HepG2 (cell line): ENCODE data around the gene SPART. TPM values are rescaled to one million over a fixed set of nuclear protein-coding genes. Genes with fewer than 3 reads are reported as not detected.

Experiments
- ATAC-seq: fragments of 200-7000 bp; cut with Tn5 transposase; 3 replicates; pipeline ENCODE4 v1.9.1; 2020; ENCODE audit warnings: mild to moderate bottlenecking, moderate library complexity
- BruUV-seq: library from RNA; stranded (reverse); fragments of 400-500 nt; replicated peaks from 2 replicates; lab custom pipeline; 2021; lab: Mats Ljungman, UMichigan
- CTCF ChIA-PET: fragments of 300-600 bp; formaldehyde crosslinking; extraction: SDS; loops from one replicate; lab custom pipeline; 2021; ENCODE audit warnings: low total read pairs, inconsistent platforms, low intra/inter-chr PET ratio; lab: Yijun Ruan, JAX
- POLR2A ChIA-PET: fragments of 350-600 bp; sonication (Branson Sonifier 250); formaldehyde crosslinking; loops from one replicate; lab custom pipeline; 2020; ENCODE audit warnings: antibody characterized with exemption, inconsistent platforms; lab: Yijun Ruan, JAX
- DNase-seq: peaks from one replicate; pipeline ENCODE4 v3.0.0-alpha.2; 2015; ENCODE audit warnings: low spot score
- FAIRE-seq: peaks from 3 replicates; lab custom pipeline; 2011; peaks lifted over from hg19 to GRCh38; lab: Jason Lieb, UNC
- H2AFZ ChIP-seq: one replicate; pipeline ENCODE4 v1.6.1; 2011; ENCODE audit warnings: low read length, inconsistent platforms
- H3K27ac ChIP-seq: fragments of 300-600 bp; 3 replicates; pipeline ENCODE4 v1.8.0; 2011; ENCODE audit warnings: mixed run types, mild to moderate bottlenecking, mixed read lengths, low read length, inconsistent platforms; ENCODE audit not compliant: insufficient read depth; ENCODE audit errors: extremely low read length
- H3K27me3 ChIP-seq, 2 experiments: fragments of 200-600 bp in 1 of 2; 2 replicates in 1 of 2; 3 replicates in 1 of 2; pipeline versions ENCODE4 v1.6.0 to v1.8.0; 2011; ENCODE audit warnings: low read length in 2 of 2, mild to moderate bottlenecking in 2 of 2, moderate library complexity in 2 of 2, inconsistent platforms in 1 of 2; ENCODE audit not compliant: insufficient read depth in 2 of 2, control insufficient read depth in 1 of 2
- H3K36me3 ChIP-seq, 2 experiments: fragments of 200-600 bp in 1 of 2; replicated peaks in 1 of 2; 2 replicates in 1 of 2; 3 replicates in 1 of 2; pipeline versions ENCODE4 v1.5.1 to v1.8.0; 2011; ENCODE audit warnings: low read length in 2 of 2, inconsistent platforms in 1 of 2; ENCODE audit not compliant: insufficient read depth in 2 of 2, control insufficient read depth in 1 of 2
- H3K4me1 ChIP-seq: 2 replicates; pipeline ENCODE4 v1.5.1; 2012; ENCODE audit warnings: low read length, inconsistent platforms; ENCODE audit not compliant: insufficient read depth
- H3K4me2 ChIP-seq: 2 replicates; pipeline ENCODE4 v1.6.0; 2011; ENCODE audit warnings: low read depth, low read length, inconsistent platforms
- H3K4me3 ChIP-seq, 3 experiments: fragments of 200-600 bp in 1 of 3; sonication (generic), shearing (Covaris generic) in 1 of 3; replicated peaks in 1 of 3; 2 replicates each; pipeline ENCODE4 v1.5.1; 2011 to 2016; ENCODE audit warnings: low read length in 3 of 3, inconsistent platforms in 2 of 3, low read depth in 2 of 3, mild to moderate bottlenecking in 2 of 3, control low read depth in 1 of 3, mixed read lengths in 1 of 3; ENCODE audit not compliant: insufficient read depth in 1 of 3
- H3K79me2 ChIP-seq: one replicate; pipeline ENCODE4 v1.6.1; 2011; ENCODE audit warnings: low read length, inconsistent platforms; ENCODE audit not compliant: insufficient read depth
- H3K9ac ChIP-seq: 2 replicates; pipeline ENCODE4 v1.6.0; 2011; ENCODE audit warnings: mild to moderate bottlenecking, low read depth, low read length, inconsistent platforms; ENCODE audit not compliant: insufficient read depth
- H3K9me3 ChIP-seq: 2 replicates; pipeline ENCODE4 v1.5.1; 2012; ENCODE audit warnings: mild to moderate bottlenecking, low read length
- H4K20me1 ChIP-seq: 2 replicates; pipeline ENCODE4 v1.6.0; 2011; ENCODE audit warnings: inconsistent platforms, mild to moderate bottlenecking, low read length, moderate library complexity; ENCODE audit not compliant: insufficient read depth
- CBFB ChIP-seq: sonication (generic); formaldehyde crosslinking; IDR thresholded peaks from 2 replicates; pipeline ENCODE4 v1.4.0; 2020; ENCODE audit warnings: missing genetic modification reagents
- ELF3 ChIP-seq: IDR thresholded peaks from 2 replicates; pipeline ENCODE4 v1.6.1; 2016; ENCODE audit warnings: missing genetic modification reagents, missing compliant biosample characterization
- EP300 ChIP-seq, 3 experiments: sonication (generic) in 1 of 3; formaldehyde crosslinking in 1 of 3; IDR thresholded peaks; 2 replicates each; pipeline versions ENCODE4 v1.5.1 to v1.6.1; 2011 to 2020; ENCODE audit warnings: low read depth in 2 of 3, low read length in 2 of 3, borderline replicate concordance in 1 of 3, improper control_type of control experiment in 1 of 3, mild to moderate bottlenecking in 1 of 3, missing genetic modification reagents in 1 of 3, moderate library complexity in 1 of 3
- JDP2 ChIP-seq: sonication (generic); formaldehyde crosslinking; IDR thresholded peaks from 2 replicates; pipeline ENCODE4 v1.8.1; 2022; ENCODE audit warnings: missing genetic modification reagents, borderline replicate concordance
- JUNB ChIP-seq: sonication (generic); formaldehyde crosslinking; IDR thresholded peaks from 2 replicates; pipeline ENCODE4 v1.8.0; 2022; ENCODE audit warnings: missing genetic modification reagents, mild to moderate bottlenecking, borderline replicate concordance
- KAT7 ChIP-seq: IDR thresholded peaks from 2 replicates; pipeline ENCODE4 v1.6.1; 2018; ENCODE audit warnings: borderline replicate concordance, missing compliant biosample characterization
- KLF16 ChIP-seq, 2 experiments: sonication (generic) in 1 of 2; formaldehyde crosslinking in 1 of 2; IDR thresholded peaks; 2 replicates each; pipeline versions ENCODE4 v1.6.1 to v1.8.0; 2016 to 2023; ENCODE audit warnings: missing genetic modification reagents in 2 of 2, missing compliant biosample characterization in 1 of 2
- LBX2 ChIP-seq: sonication (generic); formaldehyde crosslinking; IDR thresholded peaks from 2 replicates; pipeline ENCODE4 v1.5.0; 2020; ENCODE audit warnings: missing genetic modification reagents, mild to moderate bottlenecking, borderline replicate concordance
- MAFG ChIP-seq: sonication (generic); formaldehyde crosslinking; IDR thresholded peaks from 2 replicates; pipeline ENCODE4 v1.5.1; 2020; ENCODE audit warnings: mild to moderate bottlenecking, missing genetic modification reagents
- NR2F1 ChIP-seq, 2 experiments: fragments of 450-650 bp in 1 of 2; formaldehyde crosslinking in 1 of 2; IDR thresholded peaks; 2 replicates each; pipeline versions ENCODE4 v1.5.0 to v1.6.1; 2016 to 2020; ENCODE audit warnings: mild to moderate bottlenecking in 1 of 2, missing compliant biosample characterization in 1 of 2, missing genetic modification reagents in 1 of 2, moderate library complexity in 1 of 2
- REPIN1 ChIP-seq: sonication (generic); formaldehyde crosslinking; IDR thresholded peaks from 2 replicates; pipeline ENCODE4 v1.8.0; 2022; ENCODE audit warnings: missing genetic modification reagents, low read depth, mild to moderate bottlenecking, borderline replicate concordance
- RFX5 ChIP-seq: IDR thresholded peaks from 2 replicates; pipeline ENCODE4 v1.6.1; 2011; ENCODE audit warnings: low read depth, low read length, improper control_type of control experiment
- RXRA ChIP-seq: sonication (generic); formaldehyde crosslinking; IDR thresholded peaks from 2 replicates; pipeline ENCODE4 v1.5.1; 2020; ENCODE audit warnings: missing genetic modification reagents
- ZBTB10 ChIP-seq: sonication (generic); formaldehyde crosslinking; IDR thresholded peaks from 2 replicates; pipeline ENCODE4 v1.4.0; 2020; ENCODE audit warnings: missing genetic modification reagents, borderline replicate concordance
- ZBTB25 ChIP-seq: IDR thresholded peaks from 2 replicates; pipeline ENCODE4 v1.6.1; 2018; ENCODE audit warnings: missing genetic modification reagents
- ZNF670 ChIP-seq: sonication (generic); formaldehyde crosslinking; IDR thresholded peaks from 2 replicates; pipeline ENCODE4 v1.8.0; 2022; ENCODE audit warnings: mild to moderate bottlenecking, missing genetic modification reagents, borderline replicate concordance
- WGBS: methylation state at CpG from one replicate; pipeline ENCODE4 v1.1.6; 2017; ENCODE audit warnings: low lambda C conversion rate; 5-methylcytosine and 5-hydroxymethylcytosine counted together
- in situ Hi-C: cut with HindIII; loops from 2 replicates; pipeline ENCODE4 v1.10.0; 2017; ENCODE audit warnings: low pct_unique_long_range_greater_than_20kb; ENCODE audit not compliant: extremely low pct_ligation_motif_present
- intact Hi-C: fragments of 100-400 bp; cut with micrococcal nuclease; formaldehyde crosslinking; loops from one replicate; pipeline ENCODE4 v1.10.0; 2022; ENCODE audit not compliant: unreplicated experiment
- polyA plus RNA-seq, 8 experiments: library from polyadenylated mRNA; depleted of rRNA in 3 of 8; stranded (reverse) in 7 of 8; unstranded in 1 of 8; fragments of >200 nt; fragmentation: Illumina TruSeq in 4 of 8; extraction: Trizol in 4 of 8; gene quantifications; 2 replicates each; pipeline versions ENCODE4 v1.2.1 to v1.2.3, GENCODE V29; 2011 to 2016; ENCODE audit warnings: low read depth in 4 of 8, missing spikeins in 1 of 8, mixed read lengths in 1 of 8; ENCODE audit not compliant: insufficient read depth in 1 of 8
- total RNA-seq, 5 experiments: library from RNA; depleted of rRNA; stranded (reverse); fragments of >200 nt; fragmentation: Illumina TruSeq; extraction: Trizol; gene quantifications; 2 replicates each; pipeline ENCODE4 v1.2.3, GENCODE V29; 2016; ENCODE audit warnings: low read depth in 1 of 5
- TF ChIP-seq, protein P1 (sequence below): sonication (generic); formaldehyde crosslinking; IDR thresholded peaks from 2 replicates; pipeline ENCODE4 v1.4.0; 2020; ENCODE audit warnings: mild to moderate bottlenecking, missing genetic modification reagents

Gene SPART
- total and polyA plus RNA-seq, 2 of the 13 experiments (the other 11 are each of a cell fraction or from before 2014, with no cell fraction given), result 8.9 to 28.8 TPM

DNA sequence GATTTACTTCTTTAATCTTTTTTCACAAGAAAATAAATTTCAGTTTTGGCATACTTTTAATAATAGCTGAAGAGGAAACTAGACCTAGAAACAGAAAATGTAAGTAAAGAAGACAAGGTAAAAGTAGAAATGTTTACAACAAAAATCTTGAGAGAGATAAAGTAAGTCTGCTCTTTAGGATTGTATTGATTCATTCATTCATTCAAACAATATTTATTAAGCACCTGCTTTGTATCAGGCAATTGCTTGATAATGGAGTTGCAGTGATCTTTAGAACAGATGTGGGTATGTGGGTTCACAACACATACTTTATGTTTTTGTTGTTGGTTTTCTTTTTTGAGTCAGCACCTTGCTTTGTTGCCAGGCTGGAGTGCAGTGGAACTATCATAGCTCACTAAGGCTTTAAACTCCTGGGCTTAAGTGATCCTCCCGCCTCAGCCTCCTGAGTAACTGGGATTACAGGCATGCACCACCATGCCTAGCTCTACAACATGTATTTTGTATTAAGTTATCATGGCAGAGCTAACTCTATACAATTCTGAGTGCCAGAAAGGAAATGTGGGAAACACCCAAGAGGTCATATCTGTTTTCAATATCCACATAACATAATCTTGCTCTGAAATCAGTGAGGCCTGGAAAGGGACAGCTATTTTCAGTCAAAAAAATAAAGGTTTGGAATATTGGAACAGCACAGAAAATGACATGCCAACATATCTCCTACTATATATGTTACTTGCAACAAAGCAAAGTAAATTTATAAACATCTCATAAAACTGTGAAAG lies 8.8 kb upstream of the SPART start:
- Histone ChIP-seq H3K4me1 (peaks cover 31% of the 10 kb centered on the region), H3K36me3 (no peaks in the 10 kb centered on the region), H3K27ac (no peak overlapping the region), H3K27me3 (no peaks in the 10 kb centered on the region), H3K4me3 (no peak overlapping the region), H3K4me2 (peak overlapping the region; percentile 28; the same call in 1 of the 2 replicates), H4K20me1 (no peaks in the 10 kb centered on the region), H3K9ac (no peak overlapping the region), H3K79me2 (no peaks in the 10 kb centered on the region), H3K9me3 (no peaks in the 10 kb centered on the region), H2AFZ (no peak overlapping the region)
- DNase-seq (no peak), ATAC-seq (no peak), FAIRE-seq (no peak)
- ChIA-PET POLR2A (interaction anchor here (1.7 kb wide), 1 partner anchor 8 kb away, joined by 4 read pairs; no protein-coding TSS in a partner anchor), CTCF (no interaction called here)
- TF ChIP-seq ZNF670 (CRISPR knock-in tag) (no peak), EP300 (IDR thresholded peaks at IDR 0.05; ENCODE audit: low read depth in 2 of 2, low read length in 2 of 2) (no peak), EP300 (CRISPR knock-in tag; IDR thresholded peaks at IDR 0.05; ENCODE audit: borderline replicate concordance) (no peak), RFX5 (no peak), ELF3 (CRISPR knock-in tag) (no peak), ZBTB25 (CRISPR knock-in tag) (no peak), CBFB (no peak), RXRA (no peak), KLF16 (CRISPR knock-in tag; IDR thresholded peaks at IDR 0.05) (no peak), NR2F1 (CRISPR knock-in tag; IDR thresholded peaks at IDR 0.05) (no peak), KAT7 (CRISPR knock-in tag) (no peak), REPIN1 (CRISPR knock-in tag) (no peak), ZBTB10 (no peak), LBX2 (CRISPR knock-in tag) (no peak), MAFG (CRISPR knock-in tag) (no peak), JUNB (CRISPR knock-in tag) (no peak), JDP2 (no peak)
- TF ChIP-seq, protein P1, sequence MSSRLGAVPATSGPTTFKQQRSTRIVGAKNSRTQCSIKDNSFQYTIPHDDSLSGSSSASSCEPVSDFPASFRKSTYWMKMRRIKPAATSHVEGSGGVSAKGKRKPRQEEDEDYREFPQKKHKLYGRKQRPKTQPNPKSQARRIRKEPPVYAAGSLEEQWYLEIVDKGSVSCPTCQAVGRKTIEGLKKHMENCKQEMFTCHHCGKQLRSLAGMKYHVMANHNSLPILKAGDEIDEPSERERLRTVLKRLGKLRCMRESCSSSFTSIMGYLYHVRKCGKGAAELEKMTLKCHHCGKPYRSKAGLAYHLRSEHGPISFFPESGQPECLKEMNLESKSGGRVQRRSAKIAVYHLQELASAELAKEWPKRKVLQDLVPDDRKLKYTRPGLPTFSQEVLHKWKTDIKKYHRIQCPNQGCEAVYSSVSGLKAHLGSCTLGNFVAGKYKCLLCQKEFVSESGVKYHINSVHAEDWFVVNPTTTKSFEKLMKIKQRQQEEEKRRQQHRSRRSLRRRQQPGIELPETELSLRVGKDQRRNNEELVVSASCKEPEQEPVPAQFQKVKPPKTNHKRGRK (CRISPR knock-in tag), result no peak
- in situ Hi-C loops, result no loop called here
- intact Hi-C loops, result no loop called here
- no TSS peak for BruUV-seq
- WGBS, result 67% methylated on average over 1 of the region's 1 CpG
